ENCODE measurements around the gene C20orf204.

DNA sequence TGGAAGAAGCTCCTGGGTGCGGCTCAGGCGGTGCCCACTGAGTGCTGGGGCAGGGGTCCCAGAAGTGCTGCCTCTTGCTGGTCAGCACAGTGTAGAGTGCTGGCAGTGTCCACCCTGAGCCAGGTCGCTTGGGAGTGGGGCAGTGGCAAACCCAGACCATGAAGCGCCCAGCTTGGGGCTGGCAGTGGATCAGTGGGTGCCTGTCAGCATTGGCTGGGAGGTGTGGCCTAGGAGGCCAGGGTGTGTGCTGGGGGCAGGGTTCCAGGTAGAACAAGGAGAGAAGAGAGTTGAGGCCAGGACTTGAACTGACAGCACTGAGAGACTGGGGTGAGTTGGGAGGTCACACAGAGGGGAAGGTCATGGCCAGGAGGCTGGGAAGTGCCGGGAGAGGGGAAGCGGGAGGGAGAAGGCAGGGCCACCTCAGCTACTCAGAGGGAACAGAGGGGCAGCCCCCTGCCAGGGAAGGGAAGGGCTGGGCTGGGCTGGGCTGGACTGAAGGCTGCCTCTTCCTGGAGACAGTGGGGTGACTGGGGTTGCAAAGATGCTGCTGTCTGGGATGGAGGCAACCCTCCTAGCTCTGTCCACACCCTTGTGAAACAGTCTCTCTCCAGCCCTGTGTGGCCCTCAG is 31.1 kb downstream of the C20orf204 start:
- TF ChIP-seq EZH2 (IDR thresholded peaks at IDR 0.05; ENCODE audit: insufficient read depth, poor library complexity, severe bottlenecking): no peak
- no peak for TF ChIP-seq EZH2phosphoT487 (IDR thresholded peaks at IDR 0.05; ENCODE audit: insufficient read depth, low read depth)
